NCI-H446 (cell line): ENCODE data around the gene SLC25A21.
"Not testable (repeated sequence)": the region's sequence is repeated elsewhere in the genome, so short reads cannot be mapped to it uniquely, and the experiment has no call there.

Experiments used
- DNase-seq, 2 experiments: peaks; one replicate each; lab custom pipeline; 2025; lab: John Stamatoyannopoulos, UW

SLC25A21 gene

GRCh38 chr14:36713960-36714703 lies 458.3 kb downstream of the SLC25A21 start:
- DNase-seq, result no peak

DNA sequence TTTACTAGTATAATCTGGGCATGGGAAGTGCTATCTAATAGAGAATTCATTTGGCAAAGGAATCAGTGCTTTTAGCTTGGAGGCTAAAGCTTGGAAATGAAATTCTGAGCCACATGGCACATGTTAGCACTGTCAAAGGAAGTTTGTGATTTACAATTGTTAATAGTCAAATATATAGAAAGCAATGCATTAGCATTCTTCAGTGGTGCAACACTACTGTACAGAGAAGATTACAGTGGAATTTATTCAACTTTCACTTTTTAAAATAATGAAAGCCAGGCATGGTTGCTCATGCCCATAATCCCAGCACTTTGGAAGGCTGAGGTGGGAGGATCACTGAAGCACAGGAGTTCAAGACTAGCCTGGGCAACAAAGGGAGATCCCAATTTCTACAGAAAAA lies 464.8 kb downstream of the SLC25A21 start:
- no peak for DNase-seq

DNA sequence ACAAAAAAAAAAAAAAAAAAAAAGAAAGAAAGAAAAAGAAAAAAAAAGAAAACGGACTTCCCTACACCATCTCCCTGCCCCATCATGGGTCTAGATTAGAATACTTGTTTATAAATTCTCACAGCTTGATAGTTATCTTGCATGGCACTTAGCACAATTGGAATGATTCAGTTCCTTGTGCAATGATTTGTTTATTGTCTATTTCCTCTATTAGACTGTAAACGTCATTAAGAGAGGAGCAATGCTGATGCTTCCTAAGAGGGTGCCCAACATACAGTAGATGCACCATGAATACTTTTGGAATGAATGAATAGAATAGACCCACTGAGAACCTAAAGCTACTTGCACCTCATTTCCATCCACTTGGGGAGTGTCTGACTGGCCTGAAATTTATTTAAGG lies 469.9 kb downstream of the SLC25A21 start:
- DNase-seq, result no peak

GRCh38 chr14:36701132-36701531 lies 471.3 kb downstream of the SLC25A21 start:
- no peak for DNase-seq

GRCh38 chr14:36700651-36701050 lies 471.8 kb downstream of the SLC25A21 start:
- no peak for DNase-seq

GRCh38 chr14:36699420-36699819 lies 473.0 kb downstream of the SLC25A21 start:
- DNase-seq, result not testable (repeated sequence)

DNA sequence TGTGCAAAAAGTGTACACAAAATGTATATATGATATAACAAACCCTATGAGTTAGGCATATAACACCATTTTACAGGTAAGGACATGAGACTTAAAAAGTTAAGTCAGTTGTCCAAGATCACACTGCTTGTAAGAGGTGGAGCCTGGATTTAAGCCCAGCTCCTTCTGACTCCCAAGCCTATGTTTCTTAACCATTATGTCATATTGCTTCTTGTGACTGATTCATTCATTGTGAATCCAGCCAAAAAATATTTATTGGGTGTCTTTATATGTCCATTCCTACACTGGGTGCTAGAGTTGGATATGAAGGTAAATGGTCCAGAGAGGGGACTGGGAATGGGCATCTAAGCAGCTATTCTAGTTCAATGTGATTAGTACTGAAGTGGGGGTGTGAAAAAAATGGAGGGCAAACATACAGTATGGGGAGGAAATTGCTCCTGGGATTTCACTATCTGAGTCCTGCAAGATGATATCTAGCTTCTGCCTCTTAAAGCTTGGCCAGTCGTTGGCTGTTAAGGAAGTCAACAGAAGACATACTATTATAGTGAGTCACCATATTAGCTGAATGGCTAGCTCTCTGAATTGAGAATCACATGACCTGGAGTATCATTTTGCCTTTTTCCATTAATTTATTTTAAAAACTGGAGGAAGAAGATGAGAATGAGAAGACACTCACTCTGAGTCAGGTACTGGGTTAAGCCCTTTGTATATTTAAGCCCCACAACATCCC lies 481.9 kb downstream of the SLC25A21 start:
- DNase-seq, result no peak

GRCh38 chr14:36684946-36685345 lies 487.5 kb downstream of the SLC25A21 start:
- DNase-seq, result no peak

DNA sequence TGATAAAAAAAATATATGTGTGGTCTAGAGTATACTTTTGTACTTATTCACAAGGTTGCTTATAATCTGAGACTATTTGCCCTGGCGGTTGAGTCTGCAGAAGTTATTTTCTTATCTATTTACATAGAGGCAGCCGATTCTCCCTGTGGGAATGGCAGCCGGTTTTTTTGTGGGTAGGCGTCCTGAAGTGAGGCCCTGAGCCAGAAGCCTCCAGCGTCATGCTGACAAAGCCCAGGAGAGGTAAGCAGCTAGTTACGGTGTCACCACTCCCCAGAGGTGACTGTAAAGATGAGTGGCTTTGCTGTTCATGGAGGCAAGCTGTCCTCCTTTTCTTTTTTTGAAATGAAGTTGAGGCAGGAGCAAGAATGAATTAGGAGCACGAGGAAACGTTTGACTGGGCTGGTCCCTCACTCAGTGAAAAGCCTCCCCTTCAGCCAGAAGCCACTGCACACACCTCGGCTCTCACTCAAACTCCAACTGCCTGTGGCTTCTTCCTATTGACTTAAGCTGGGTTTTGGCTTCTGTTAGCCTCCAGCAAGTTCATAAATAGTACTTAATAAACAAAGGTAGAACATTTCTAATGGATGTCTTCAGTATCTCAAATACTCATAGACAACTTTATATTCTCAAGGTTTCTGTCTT lies 489.2 kb downstream of the SLC25A21 start:
- DNase-seq, result no peak

- DNase-seq, result no peak
Observed at GRCh38 chr14:36682338-36682737, 490.1 kb downstream of the SLC25A21 start.

DNA sequence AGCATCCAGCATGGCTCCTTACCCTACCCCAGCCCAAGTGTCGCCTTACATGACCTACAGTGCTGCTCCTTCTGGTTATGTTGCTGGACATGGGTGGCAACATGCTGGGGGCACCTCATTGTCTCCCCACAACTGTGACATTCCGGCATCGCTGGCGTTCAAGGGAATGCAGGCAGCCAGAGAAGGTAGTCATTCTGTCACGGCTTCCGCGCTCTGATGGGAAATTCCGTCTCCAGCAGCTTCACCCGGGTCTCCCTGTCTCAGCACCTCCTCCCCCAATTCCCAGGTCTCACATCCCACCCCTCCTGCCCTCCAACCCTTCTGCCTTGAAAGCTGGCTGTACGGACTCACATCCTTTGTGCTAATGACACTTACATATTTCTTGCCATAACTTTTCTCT lies 496.2 kb downstream of the SLC25A21 start:
- DNase-seq, result no peak

DNA sequence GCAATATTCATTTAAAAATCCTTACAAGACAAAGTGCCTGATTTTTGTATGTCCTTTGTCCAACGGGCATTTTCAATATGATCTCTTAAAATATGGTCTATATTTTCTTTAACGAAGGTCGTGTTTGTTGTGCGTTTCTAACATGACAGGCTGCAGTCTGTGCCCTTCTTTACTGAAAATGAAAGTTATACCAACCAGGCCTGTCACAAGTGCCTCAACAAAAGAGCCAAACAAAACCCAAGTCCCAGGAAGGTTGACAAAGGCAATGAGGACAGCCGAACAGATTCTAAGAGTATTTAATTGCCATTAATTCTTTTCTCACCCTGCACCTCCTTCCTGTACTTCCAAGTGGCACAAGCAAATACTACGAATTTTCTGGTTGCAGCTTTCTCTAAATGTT lies 496.8 kb downstream of the SLC25A21 start:
- DNase-seq, result no peak

GRCh38 chr14:36674659-36675058 lies 497.7 kb downstream of the SLC25A21 start:
- no peak for DNase-seq

- DNase-seq, result no peak
Observed at GRCh38 chr14:36672095-36672494, 500.3 kb downstream of the SLC25A21 start.

DNA sequence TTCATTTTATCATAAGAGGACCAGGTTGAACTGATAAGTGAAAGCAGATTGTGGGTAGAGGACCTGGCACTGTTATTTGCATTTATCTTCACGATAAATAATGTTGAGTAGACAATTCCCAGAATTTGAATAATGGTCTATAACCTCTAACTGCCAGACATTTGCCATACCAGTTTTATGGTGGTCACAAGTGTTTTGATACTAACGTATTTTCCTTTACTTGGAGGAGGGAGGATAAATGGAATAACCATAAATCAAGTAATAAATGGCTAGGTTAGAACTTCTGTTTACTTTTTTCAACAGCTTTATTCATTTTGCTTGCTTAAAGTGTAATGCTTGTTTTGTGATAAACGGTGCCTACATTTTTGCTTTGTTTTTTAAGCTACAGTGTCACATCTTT lies 501.3 kb downstream of the SLC25A21 start:
- DNase-seq, result no peak

GRCh38 chr14:36667679-36668078 lies 504.7 kb downstream of the SLC25A21 start:
- DNase-seq, result no peak

GRCh38 chr14:36666416-36667206 lies 505.8 kb downstream of the SLC25A21 start:
- DNase-seq, result no peak

DNA sequence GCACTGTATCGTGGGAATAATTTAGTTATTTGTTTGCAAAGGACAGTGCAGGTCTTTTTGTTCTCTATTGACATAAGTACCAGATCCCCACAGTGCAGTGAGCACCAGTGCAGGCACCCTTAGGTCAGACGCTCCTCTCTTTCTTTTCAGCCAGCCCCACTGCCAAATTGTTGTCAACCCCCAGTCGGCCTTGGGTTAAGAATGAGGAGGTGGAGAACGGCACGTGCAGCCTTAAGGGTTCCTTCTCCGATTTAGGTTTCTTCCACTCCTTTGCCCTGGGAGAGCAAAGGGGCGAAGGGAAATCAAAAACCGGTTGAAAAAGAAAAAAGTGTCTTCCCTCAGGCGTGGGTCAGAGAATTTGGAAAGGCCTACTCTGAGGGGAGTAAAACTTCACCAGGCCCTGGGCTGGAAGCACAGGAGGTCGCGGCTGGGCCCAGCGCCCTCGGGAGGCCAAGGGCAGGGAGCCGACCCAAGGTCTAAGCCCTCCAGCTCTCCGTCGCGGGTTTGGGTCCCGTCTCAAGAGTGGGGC lies 506.5 kb downstream of the SLC25A21 start:
- no peak for DNase-seq

DNA sequence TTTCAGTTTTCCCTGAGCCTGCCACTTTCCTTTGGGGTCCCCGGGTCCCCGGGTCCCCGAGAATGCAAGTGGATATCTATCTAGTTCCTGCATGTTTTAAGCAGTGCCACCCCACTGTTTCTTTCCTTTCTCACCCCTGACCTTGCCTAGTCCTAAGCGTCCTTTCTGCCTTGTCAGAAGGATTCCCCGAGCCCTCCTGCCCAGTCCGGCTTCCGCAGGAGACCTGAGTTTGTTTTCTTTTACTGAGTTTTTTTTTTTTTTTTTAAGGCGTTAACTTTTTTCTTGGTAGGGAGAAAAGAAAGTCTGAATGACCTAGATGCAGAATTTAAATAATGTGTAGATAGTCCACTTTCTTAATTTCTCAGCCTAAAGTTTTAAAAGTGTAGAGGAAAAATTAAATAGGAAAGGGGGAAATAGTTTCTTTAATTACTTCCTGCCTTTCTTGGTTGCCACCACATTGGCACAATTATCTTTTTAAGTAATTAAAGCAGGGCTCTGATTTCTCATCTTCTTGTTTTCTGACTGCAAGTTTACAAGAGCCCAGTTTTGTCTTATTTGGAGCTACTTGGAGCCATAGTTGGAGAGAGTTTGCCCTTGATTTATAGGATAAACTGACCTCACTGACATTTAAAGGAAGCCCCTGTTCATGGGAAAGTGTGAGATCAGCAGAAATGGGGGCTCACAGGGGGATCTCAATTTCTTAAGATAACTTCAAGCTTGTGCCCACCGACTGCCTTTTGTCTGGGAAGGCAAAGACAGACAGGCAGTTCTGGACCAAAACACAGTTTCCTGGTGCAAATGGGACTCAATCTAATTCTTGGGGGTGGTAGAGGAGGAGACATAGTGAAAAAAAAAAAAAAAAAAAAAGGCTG lies 507.8 kb downstream of the SLC25A21 start:
- no peak for DNase-seq

GRCh38 chr14:36663404-36664321 lies 508.7 kb downstream of the SLC25A21 start:
- no peak for DNase-seq
